ENCODE results near the gene SPPL3.
"Not testable (repeated sequence)": the region's sequence is repeated elsewhere in the genome, so short reads cannot be mapped to it uniquely, and the experiment has no call there.

SPPL3 gene

GRCh38 chr12:120844768-120845449 lies 59.2 kb downstream of the SPPL3 start:
- peak; percentile 39 for DNase-seq (ENCODE audit: low spot score)

GRCh38 chr12:120844297-120844696 lies 59.9 kb downstream of the SPPL3 start:
- DNase-seq (ENCODE audit: low spot score): no peak

- DNase-seq (ENCODE audit: low spot score): no peak
These were observed 60.7 kb downstream of the SPPL3 start for GRCh38 chr12:120843472-120843871.

GRCh38 chr12:120842595-120842994 lies 61.6 kb downstream of the SPPL3 start:
- DNase-seq (ENCODE audit: low spot score): no peak

GRCh38 chr12:120841525-120841924 lies 62.6 kb downstream of the SPPL3 start:
- DNase-seq (ENCODE audit: low spot score): peak; percentile 59

GRCh38 chr12:120839503-120839902 lies 64.7 kb downstream of the SPPL3 start:
- DNase-seq (ENCODE audit: low spot score): no peak

GRCh38 chr12:120838629-120839383 lies 65.4 kb downstream of the SPPL3 start:
- DNase-seq (ENCODE audit: low spot score): not testable (repeated sequence)

GRCh38 chr12:120836114-120836684 lies 68.0 kb downstream of the SPPL3 start:
- DNase-seq (ENCODE audit: low spot score): no peak

GRCh38 chr12:120835657-120836056 lies 68.5 kb downstream of the SPPL3 start:
- no peak for DNase-seq (ENCODE audit: low spot score)

- no peak for DNase-seq (ENCODE audit: low spot score)
These were observed 68.9 kb downstream of the SPPL3 start for GRCh38 chr12:120835304-120835612.

- no peak for DNase-seq (ENCODE audit: low spot score)
These were observed 69.5 kb downstream of the SPPL3 start for GRCh38 chr12:120834489-120835303.

- DNase-seq (ENCODE audit: low spot score): no peak
These were observed 70.3 kb downstream of the SPPL3 start for GRCh38 chr12:120833849-120834248.

- DNase-seq (ENCODE audit: low spot score): no peak
These were observed 71.4 kb downstream of the SPPL3 start for GRCh38 chr12:120832737-120833136.

GRCh38 chr12:120831648-120832267 lies 72.4 kb downstream of the SPPL3 start:
- DNase-seq (ENCODE audit: low spot score): no peak

- DNase-seq (ENCODE audit: low spot score): no peak
These were observed 73.2 kb downstream of the SPPL3 start for GRCh38 chr12:120830966-120831365.

GRCh38 chr12:120830052-120830940 lies 73.9 kb downstream of the SPPL3 start:
- no peak for DNase-seq (ENCODE audit: low spot score)

- DNase-seq (ENCODE audit: low spot score): no peak
These were observed 77.8 kb downstream of the SPPL3 start for GRCh38 chr12:120826335-120826734.

GRCh38 chr12:120825337-120825736 lies 78.8 kb downstream of the SPPL3 start:
- DNase-seq (ENCODE audit: low spot score): no peak

- no peak for DNase-seq (ENCODE audit: low spot score)
These were observed 81.2 kb downstream of the SPPL3 start for GRCh38 chr12:120822832-120823503.

GRCh38 chr12:120821878-120822277 lies 82.3 kb downstream of the SPPL3 start:
- DNase-seq (ENCODE audit: low spot score): no peak

All from Ammon's horn (tissue), 1 donor.